T-helper 2 cell treated with Interferon-gamma antibody and Interleukin-4, amounts not matched to agents 100 ng/mL and 5 ng/mL, for 36 hours (primary cell): ENCODE results near the gene IL7R. TPM values are rescaled to one million over a fixed set of nuclear protein-coding genes. Genes with fewer than 3 reads are reported as not detected.

Experiments used
- intact Hi-C: fragments of 100-400 bp; cut with micrococcal nuclease; formaldehyde crosslinking; loops from one replicate; pipeline ENCODE4 v1.15.1; 2023
- total RNA-seq: library from RNA; stranded (reverse); gene quantifications from 2 replicates; pipeline ENCODE4 v1.2.3, GENCODE V29; 2022

Gene IL7R
- total RNA-seq, 1 donor from 2014 or later, result 128 TPM

GRCh38 chr5:35902046-35902672 lies 45.5 kb downstream of the IL7R start:
- intact Hi-C loops, result loop anchor here (1.0 to 5.0 kb wide), 6 partner anchors 17 to 230 kb away; no protein-coding TSS in a partner anchor

- intact Hi-C loops, result loop anchor here (2.0 to 5.0 kb wide), 6 partner anchors 15 to 231 kb away; no protein-coding TSS in a partner anchor
These were observed 47.0 kb downstream of the IL7R start for GRCh38 chr5:35903631-35904203.

GRCh38 chr5:35904443-35905132 lies 47.9 kb downstream of the IL7R start:
- intact Hi-C loops, result loop anchor here (2.0 to 5.0 kb wide), 4 partner anchors 14 to 232 kb away; no protein-coding TSS in a partner anchor

GRCh38 chr5:35908228-35908627 lies 51.5 kb downstream of the IL7R start:
- intact Hi-C loops, result loop anchor here (5.0 kb wide), 1 partner anchor 131 kb away; no protein-coding TSS in a partner anchor

- intact Hi-C loops, result loop anchor here (5.0 kb wide), 1 partner anchor 132 kb away; no protein-coding TSS in a partner anchor
These were observed 52.1 kb downstream of the IL7R start for GRCh38 chr5:35908814-35909213.

- intact Hi-C loops, result loop anchor here (2.0 kb wide), 1 partner anchor 14 kb away; no protein-coding TSS in a partner anchor
These were observed 62.5 kb downstream of the IL7R start for GRCh38 chr5:35919191-35919590.

GRCh38 chr5:35920890-35921289 lies 64.2 kb downstream of the IL7R start:
- intact Hi-C loops, result no loop called here

GRCh38 chr5:35921930-35922329 lies 65.2 kb downstream of the IL7R start:
- intact Hi-C loops, result no loop called here

- intact Hi-C loops, result no loop called here
These were observed 65.8 kb downstream of the IL7R start for GRCh38 chr5:35922468-35922867.

GRCh38 chr5:35924122-35924949 lies 67.6 kb downstream of the IL7R start:
- intact Hi-C loops, result loop anchor here (2.0 kb wide), 1 partner anchor 22 kb away; no protein-coding TSS in a partner anchor

GRCh38 chr5:35924950-35925722 lies 68.4 kb downstream of the IL7R start:
- intact Hi-C loops, result loop anchor here (1.0 to 5.0 kb wide), 4 partner anchors 22 to 253 kb away; no protein-coding TSS in a partner anchor

GRCh38 chr5:35926389-35927051 lies 69.8 kb downstream of the IL7R start:
- intact Hi-C loops, result loop anchor here (1.0 to 5.0 kb wide), 3 partner anchors 254 to 309 kb away; partner anchors contain the start of gene SPEF2

Other genes with a start within 250 kb of the IL7R start
- 4.8 and 6.3 TPM in 2 replicates for gene SPEF2, start 239.0 kb upstream of the IL7R start, total RNA-seq
- gene CAPSL, start 81.7 kb downstream of the IL7R start, total RNA-seq, result 0.20 TPM in 1 of 2 replicates, not detected in the other
- not detected in 2 replicates for gene UGT3A1, start 134.5 kb downstream of the IL7R start, total RNA-seq
- 0.18 and 0.27 TPM in 2 replicates for gene UGT3A2, start 210.0 kb downstream of the IL7R start, total RNA-seq